ENCODE results near the gene COMP. TPM values are rescaled to one million over a fixed set of nuclear protein-coding genes. Genes with fewer than 3 reads are reported as not detected.

Gene COMP
- total RNA-seq, 1 experiment from 2014 or later = not detected

DNA sequence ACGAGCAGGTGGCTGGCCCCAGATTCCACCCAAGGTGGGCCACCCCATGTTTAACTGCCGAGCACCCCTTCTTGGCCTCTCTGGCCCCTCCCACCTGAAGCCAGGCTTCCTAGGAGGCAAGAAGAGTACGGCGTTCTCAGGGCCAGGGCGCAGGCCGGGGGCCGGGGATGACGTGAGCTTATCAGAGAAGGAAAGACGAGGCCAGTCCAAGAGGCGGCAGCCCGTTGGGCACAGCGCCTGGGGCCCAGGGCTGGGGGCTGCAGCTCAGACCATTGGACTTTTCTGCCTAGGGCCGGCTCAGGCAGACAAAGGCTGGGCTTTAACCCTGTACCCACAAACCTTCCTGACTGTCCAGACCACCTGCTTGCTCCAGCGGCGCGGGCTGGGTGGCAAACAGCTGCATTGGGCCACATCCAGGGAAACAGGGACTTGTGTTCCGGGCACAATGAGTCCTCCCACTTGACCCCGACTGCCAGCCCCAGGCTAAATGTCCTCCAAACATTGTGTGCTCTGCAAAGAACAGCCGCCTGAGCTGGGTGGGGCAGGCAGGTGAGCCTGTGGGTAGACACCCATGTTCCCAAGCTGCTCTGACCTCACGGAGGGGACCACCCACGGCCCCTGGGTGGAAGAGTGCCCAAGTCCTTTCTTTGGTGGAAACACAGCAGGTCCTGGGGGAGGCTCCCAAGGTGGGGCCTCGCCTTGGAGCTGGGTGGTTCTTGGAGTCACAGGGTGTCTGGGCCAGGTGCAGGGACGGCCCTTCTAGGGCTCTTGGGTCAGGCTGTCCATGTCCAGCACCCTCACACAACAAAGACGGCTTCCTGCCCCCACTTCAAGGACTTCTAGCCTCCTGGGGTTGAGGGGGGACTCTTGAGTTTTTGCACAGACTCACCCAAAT lies 21.9 kb downstream of the COMP start:
- intact Hi-C loops (cut with micrococcal nuclease) = no loop called here
- Histone ChIP-seq H3K9me3 (ENCODE audit: control insufficient read depth in 1 of 2, insufficient read depth in 1 of 2, low read depth in 1 of 2, low read length in 2 of 2) (no peaks in the 10 kb centered on the region), H3K27ac (ENCODE audit: low read depth, low read length) (no peak overlapping the region), H2AFZ (ENCODE audit: low read depth, low read length, poor library complexity, severe bottlenecking) (no peak overlapping the region), H3K36me3 (ENCODE audit: control insufficient read depth in 1 of 2, insufficient read depth in 2 of 2, low read length in 2 of 2) (no peaks in the 10 kb centered on the region), H3K9ac (ENCODE audit: low read length) (no peak overlapping the region), H3K27me3 (ENCODE audit: insufficient read depth, low read length) (no peaks in the 10 kb centered on the region), H3K4me3 (replicated peaks in 1 of 2; ENCODE audit: low read depth in 1 of 2, low read length in 2 of 2) (no peak overlapping the region), H3K9me2 (ENCODE audit: insufficient read depth) (no peaks in the 10 kb centered on the region), H3K79me2 (ENCODE audit: insufficient read depth, low read length) (no peaks in the 10 kb centered on the region), H3K4me2 (ENCODE audit: low read length) (no peak overlapping the region), H3K4me1 (ENCODE audit: control insufficient read depth in 1 of 2, insufficient read depth in 2 of 2, low read length in 2 of 2) (peaks cover 11 to 13% of the 10 kb centered on the region in 2 experiments), H4K20me1 (ENCODE audit: insufficient read depth) (no peaks in the 10 kb centered on the region)
- BruUV-seq (replicated peaks) = no TSS peak
- POLR2A ChIA-PET = no interaction called here
- DNase-seq (ENCODE audit: low read depth, low spot score) = no peak
- no peak for TF ChIP-seq EGR1 (IDR thresholded peaks at IDR 0.05; ENCODE audit: low read depth)
- no peak for TF ChIP-seq CBX3 (IDR thresholded peaks at IDR 0.05; ENCODE audit: low read depth)
- no peak for TF ChIP-seq TCF7L2 (IDR thresholded peaks at IDR 0.05; ENCODE audit: borderline replicate concordance, extremely low read depth, insufficient read depth, insufficient read length)
- no peak for TF ChIP-seq ELF1 (IDR thresholded peaks at IDR 0.05; ENCODE audit: borderline replicate concordance, low read depth)
- TF ChIP-seq ZBTB33 (IDR thresholded peaks at IDR 0.05; ENCODE audit: extremely low read depth, insufficient replicate concordance, low read length) = no peak
- no peak for TF ChIP-seq REST (IDR thresholded peaks at IDR 0.05; ENCODE audit: low read depth)
- no peak for TF ChIP-seq POLR2AphosphoS5 (IDR thresholded peaks at IDR 0.05; ENCODE audit: low read depth, low read length)
- no peak for TF ChIP-seq SRF (IDR thresholded peaks at IDR 0.05; ENCODE audit: low read depth)
- TF ChIP-seq, protein P1, sequence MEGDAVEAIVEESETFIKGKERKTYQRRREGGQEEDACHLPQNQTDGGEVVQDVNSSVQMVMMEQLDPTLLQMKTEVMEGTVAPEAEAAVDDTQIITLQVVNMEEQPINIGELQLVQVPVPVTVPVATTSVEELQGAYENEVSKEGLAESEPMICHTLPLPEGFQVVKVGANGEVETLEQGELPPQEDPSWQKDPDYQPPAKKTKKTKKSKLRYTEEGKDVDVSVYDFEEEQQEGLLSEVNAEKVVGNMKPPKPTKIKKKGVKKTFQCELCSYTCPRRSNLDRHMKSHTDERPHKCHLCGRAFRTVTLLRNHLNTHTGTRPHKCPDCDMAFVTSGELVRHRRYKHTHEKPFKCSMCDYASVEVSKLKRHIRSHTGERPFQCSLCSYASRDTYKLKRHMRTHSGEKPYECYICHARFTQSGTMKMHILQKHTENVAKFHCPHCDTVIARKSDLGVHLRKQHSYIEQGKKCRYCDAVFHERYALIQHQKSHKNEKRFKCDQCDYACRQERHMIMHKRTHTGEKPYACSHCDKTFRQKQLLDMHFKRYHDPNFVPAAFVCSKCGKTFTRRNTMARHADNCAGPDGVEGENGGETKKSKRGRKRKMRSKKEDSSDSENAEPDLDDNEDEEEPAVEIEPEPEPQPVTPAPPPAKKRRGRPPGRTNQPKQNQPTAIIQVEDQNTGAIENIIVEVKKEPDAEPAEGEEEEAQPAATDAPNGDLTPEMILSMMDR (IDR thresholded peaks at IDR 0.05 in 2 of 3, conservative IDR thresholded peaks at IDR 0.05 in 1 of 3; ENCODE audit: borderline replicate concordance in 1 of 3, insufficient read depth in 1 of 3, low read depth in 2 of 3, low read length in 2 of 3) = no peak
- CTCF ChIA-PET = no interaction called here
- no peak for ATAC-seq
- RAD21 ChIA-PET (ENCODE audit: low non-redundant PET in 1 of 2, low total read pairs in 2 of 2, uncharacterized antibody in 2 of 2, unreplicated experiment in 2 of 2) = no interaction called here

Measured in HCT116 (cell line).